Activated CD4-positive, alpha-beta T cell treated with anti-CD3 and anti-CD28 coated beads, Interleukin-2, amount 50 U/mL, for 48 hours (primary cell): Measurements from ENCODE around the gene IRS2.

ENCODE experiments used
- DNase-seq, 2 experiments: peaks; one replicate each; pipeline ENCODE4 v3.0.0-alpha.2; 2020

IRS2 gene

GRCh38 chr13:109725995-109726637 is 60.3 kb downstream of the IRS2 start:
- no peak for DNase-seq

- DNase-seq = no peak
Measured at GRCh38 chr13:109725297-109725696, 61.1 kb downstream of the IRS2 start.

- DNase-seq = no peak
Measured at GRCh38 chr13:109724603-109725002, 61.8 kb downstream of the IRS2 start.

GRCh38 chr13:109723046-109723445 is 63.3 kb downstream of the IRS2 start:
- no peak for DNase-seq

GRCh38 chr13:109722068-109722467 is 64.3 kb downstream of the IRS2 start:
- DNase-seq = no peak

- no peak for DNase-seq
Measured at GRCh38 chr13:109720758-109721184, 65.6 kb downstream of the IRS2 start.

- no peak for DNase-seq
Measured at GRCh38 chr13:109719962-109720646, 66.3 kb downstream of the IRS2 start.

GRCh38 chr13:109718726-109719125 is 67.7 kb downstream of the IRS2 start:
- no peak for DNase-seq

- DNase-seq = no peak
Measured at GRCh38 chr13:109717686-109718085, 68.7 kb downstream of the IRS2 start.

- DNase-seq = no peak
Measured at GRCh38 chr13:109715902-109716301, 70.5 kb downstream of the IRS2 start.

- no peak for DNase-seq
Measured at GRCh38 chr13:109713681-109714080, 72.7 kb downstream of the IRS2 start.

GRCh38 chr13:109712124-109712722 is 74.2 kb downstream of the IRS2 start:
- DNase-seq = no peak

GRCh38 chr13:109707742-109708617 is 78.4 kb downstream of the IRS2 start:
- no peak for DNase-seq

GRCh38 chr13:109707044-109707741 is 79.2 kb downstream of the IRS2 start:
- DNase-seq = no peak

- DNase-seq = no peak
Measured at GRCh38 chr13:109706015-109706715, 80.2 kb downstream of the IRS2 start.

GRCh38 chr13:109704771-109705635 is 81.4 kb downstream of the IRS2 start:
- no peak for DNase-seq

GRCh38 chr13:109703250-109703649 is 83.1 kb downstream of the IRS2 start:
- no peak for DNase-seq
